Embryonic facial prominence (tissue), 1 donor: ENCODE measurements around the gene PDE1C.

Experiments
- DNase-seq: peaks from one replicate; pipeline ENCODE4 v3.0.0-alpha.2; 2016; ENCODE audit errors: extremely low spot score

The PDE1C gene

GRCh38 chr7:31939076-31939475, 131.1 kb downstream of the PDE1C start:
- DNase-seq = no peak

- DNase-seq = no peak
These were observed 131.6 kb downstream of the PDE1C start for GRCh38 chr7:31938650-31939049.

- DNase-seq = no peak
These were observed 132.2 kb downstream of the PDE1C start for GRCh38 chr7:31937982-31938381.

- DNase-seq = no peak
These were observed 134.8 kb downstream of the PDE1C start for GRCh38 chr7:31935124-31936054.

- DNase-seq = no peak
These were observed 135.7 kb downstream of the PDE1C start for GRCh38 chr7:31934551-31934950.

GRCh38 chr7:31933481-31933880, 136.7 kb downstream of the PDE1C start:
- DNase-seq = no peak

- DNase-seq = no peak
These were observed 143.1 kb downstream of the PDE1C start for GRCh38 chr7:31926991-31927584.

- no peak for DNase-seq
These were observed 144.3 kb downstream of the PDE1C start for GRCh38 chr7:31925753-31926454.

- no peak for DNase-seq
These were observed 146.0 kb downstream of the PDE1C start for GRCh38 chr7:31924251-31924650.

- DNase-seq = no peak
These were observed 147.4 kb downstream of the PDE1C start for GRCh38 chr7:31922848-31923247.

- DNase-seq = no peak
These were observed 149.2 kb downstream of the PDE1C start for GRCh38 chr7:31921047-31921446.

GRCh38 chr7:31919678-31920369, 150.4 kb downstream of the PDE1C start:
- DNase-seq = no peak

GRCh38 chr7:31918706-31919393, 151.4 kb downstream of the PDE1C start:
- DNase-seq = no peak

GRCh38 chr7:31917256-31917655, 153.0 kb downstream of the PDE1C start:
- no peak for DNase-seq

- no peak for DNase-seq
These were observed 160.0 kb downstream of the PDE1C start for GRCh38 chr7:31910191-31910590.

- no peak for DNase-seq
These were observed 163.6 kb downstream of the PDE1C start for GRCh38 chr7:31906479-31907171.

- no peak for DNase-seq
These were observed 166.2 kb downstream of the PDE1C start for GRCh38 chr7:31903962-31904361.

- DNase-seq = no peak
These were observed 170.8 kb downstream of the PDE1C start for GRCh38 chr7:31899356-31899927.

GRCh38 chr7:31896925-31897324, 173.3 kb downstream of the PDE1C start:
- no peak for DNase-seq

- no peak for DNase-seq
These were observed 175.9 kb downstream of the PDE1C start for GRCh38 chr7:31894308-31894707.
